Activated T-helper 17 cell treated with anti-CD3 and anti-CD28 coated beads, Interleukin-2, amount 50 U/mL, for 72 hours (primary cell): ENCODE measurements around the gene PROB1. TPM values are rescaled to one million over a fixed set of nuclear protein-coding genes. Genes with fewer than 3 reads are reported as not detected.
A peak's percentile ranks its signal among the peaks of the same experiment; 100 is the strongest.
"Not testable (repeated sequence)": the region's sequence is repeated elsewhere in the genome, so short reads cannot be mapped to it uniquely, and the experiment has no call there.

Experiments used
- ATAC-seq: fragments of 150-1000 bp; cut with Tn5 transposase; replicated peaks from 2 replicates; pipeline ENCODE4 v1.10.0; 2021; ENCODE audit warnings: mild to moderate bottlenecking, moderate library complexity
- H3K27ac Mint-ChIP-seq: one replicate; pipeline ENCODE4 v1.8.0; 2022; ENCODE audit warnings: mixed read lengths
- H3K27me3 Mint-ChIP-seq: one replicate; pipeline ENCODE4 v1.8.0; 2022; ENCODE audit warnings: mixed read lengths
- H3K36me3 Mint-ChIP-seq: one replicate; pipeline ENCODE4 v1.8.0; 2022; ENCODE audit warnings: low read depth, mild to moderate bottlenecking, mixed read lengths
- H3K4me1 Mint-ChIP-seq: one replicate; pipeline ENCODE4 v1.8.0; 2022; ENCODE audit warnings: mixed read lengths
- H3K4me3 Mint-ChIP-seq: one replicate; pipeline ENCODE4 v1.8.0; 2022; ENCODE audit warnings: mild to moderate bottlenecking, mixed read lengths
- H3K9me3 Mint-ChIP-seq: one replicate; pipeline ENCODE4 v1.8.0; 2022; ENCODE audit warnings: mixed read lengths
- total RNA-seq, 2 donors: library from RNA; stranded (reverse); gene quantifications; one replicate each; pipeline ENCODE4 v1.2.3, GENCODE V29; 2022

The PROB1 gene
- total RNA-seq, 2 donors from 2014 or later = 4.7 to 6.4 TPM

- Mint-ChIP-seq H3K27ac (peak overlapping the region; percentile 90), H3K9me3 (no peaks in the 10 kb centered on the region), H3K27me3 (no peaks in the 10 kb centered on the region), H3K36me3 (peaks cover 68% of the 10 kb centered on the region), H3K4me1 (peaks cover 33% of the 10 kb centered on the region), H3K4me3 (peak overlapping the region; percentile 97)
- ATAC-seq = peak; percentile 68
Measured at GRCh38 chr5:139392678-139393496, 2.0 kb downstream of the PROB1 start.

GRCh38 chr5:139392324-139392677 lies 2.6 kb downstream of the PROB1 start:
- H3K4me3 Mint-ChIP-seq = peak overlapping the region; percentile 97
- no peaks in the 10 kb centered on the region for H3K9me3 Mint-ChIP-seq
- H3K27me3 Mint-ChIP-seq = no peaks in the 10 kb centered on the region
- H3K27ac Mint-ChIP-seq = peak overlapping the region; percentile 99
- ATAC-seq = peak; percentile 21
- H3K4me1 Mint-ChIP-seq = peaks cover 33% of the 10 kb centered on the region
- H3K36me3 Mint-ChIP-seq = peaks cover 66% of the 10 kb centered on the region

DNA sequence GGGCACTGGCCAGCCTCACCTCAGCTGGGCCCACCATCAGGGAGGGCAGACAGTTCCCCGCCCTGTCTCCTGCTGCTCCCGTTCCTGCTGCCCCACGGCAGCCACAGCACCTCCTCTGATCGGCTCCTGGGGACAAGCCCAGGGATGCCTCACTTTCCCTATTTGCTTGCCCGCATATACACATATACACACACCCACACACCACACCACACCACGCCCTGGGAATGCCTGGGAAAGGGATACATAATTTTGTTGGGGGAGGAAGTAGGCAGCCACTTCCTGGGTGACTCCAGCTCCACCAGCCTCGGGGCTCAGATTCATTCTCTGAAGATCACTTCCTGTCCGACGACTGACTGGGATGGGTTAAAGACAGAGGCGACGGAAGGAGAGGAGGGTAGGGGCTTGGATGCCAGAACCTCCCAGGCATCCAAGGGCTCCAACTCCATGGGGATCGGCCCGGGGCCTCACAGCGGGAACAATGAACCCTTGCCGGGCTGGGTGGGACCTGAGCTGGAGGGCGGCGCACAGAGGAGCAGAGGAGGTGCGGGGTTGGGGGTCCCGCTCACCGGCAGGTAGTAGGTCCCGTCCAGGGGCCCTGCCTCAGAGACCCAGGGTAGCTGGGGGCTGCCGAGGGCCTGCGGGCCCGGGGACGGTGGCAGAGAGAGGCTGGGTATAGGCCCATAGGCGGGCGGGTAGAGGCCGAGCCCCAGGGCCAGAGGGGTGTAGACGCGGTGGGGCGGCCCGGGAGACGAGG lies 3.2 kb downstream of the PROB1 start:
- Mint-ChIP-seq H3K27ac (peak overlapping the region; percentile 99), H3K36me3 (peaks cover 61% of the 10 kb centered on the region), H3K4me1 (peaks cover 28% of the 10 kb centered on the region), H3K9me3 (no peaks in the 10 kb centered on the region), H3K4me3 (peak overlapping the region; percentile 97), H3K27me3 (no peaks in the 10 kb centered on the region)
- peak; percentile 20 for ATAC-seq

- Mint-ChIP-seq H3K9me3 (no peaks in the 10 kb centered on the region), H3K27me3 (no peaks in the 10 kb centered on the region), H3K36me3 (peaks cover 54% of the 10 kb centered on the region), H3K27ac (peak overlapping the region; percentile 99), H3K4me3 (peak overlapping the region; percentile 97), H3K4me1 (peaks cover 21% of the 10 kb centered on the region)
- no peak for ATAC-seq
Measured at GRCh38 chr5:139390639-139391569, 4.0 kb downstream of the PROB1 start.

DNA sequence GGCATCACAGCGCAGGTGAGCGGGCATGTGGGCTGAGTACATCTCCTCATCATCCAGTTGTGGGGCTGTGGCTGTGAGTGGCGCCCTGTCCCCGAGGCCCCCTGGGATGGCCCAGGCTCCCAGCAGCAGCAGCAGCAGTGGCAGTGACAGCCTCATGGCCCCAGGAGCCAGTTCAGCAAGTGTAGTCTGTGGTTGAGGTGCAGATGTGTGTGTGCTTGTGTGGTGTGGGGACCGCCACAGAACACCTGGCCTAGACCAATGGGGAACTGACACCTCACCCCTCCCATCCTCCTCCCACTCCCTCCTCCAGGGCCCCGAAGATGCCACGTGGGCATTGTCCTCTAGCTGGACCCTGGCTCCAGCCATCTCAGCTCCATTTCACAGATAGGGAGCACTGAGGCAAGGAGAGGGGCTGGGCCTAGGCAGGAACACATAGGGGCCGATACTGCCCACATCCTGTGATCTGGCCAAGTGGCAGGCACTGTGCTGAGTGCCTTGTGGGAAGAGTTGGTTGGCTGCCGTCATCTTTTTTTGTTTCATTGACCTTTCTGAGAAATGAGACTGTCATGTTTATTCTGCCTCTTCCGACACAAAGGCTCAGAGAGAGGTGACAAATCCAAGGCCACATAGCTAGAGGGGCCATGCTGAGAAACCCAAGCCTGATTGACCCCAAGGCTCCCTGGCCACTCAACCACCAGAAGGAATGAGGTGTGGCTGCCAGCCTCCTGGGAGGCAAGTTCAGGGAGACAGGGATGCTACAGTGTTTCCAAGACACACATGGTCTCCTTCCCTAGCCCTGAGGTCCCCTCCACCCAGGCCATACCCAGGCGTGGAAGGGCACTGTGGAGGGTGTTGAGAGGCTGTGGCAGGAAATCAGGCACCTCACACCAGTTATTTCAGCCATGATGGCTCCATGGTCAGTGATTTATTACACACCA lies 4.9 kb downstream of the PROB1 start, which contains the start of gene MZB1:
TSS of gene MZB1 (minus strand) at position 213 of the 938 bp plus-strand sequence. CDS start at position 156, 57 bp downstream.
- Mint-ChIP-seq H3K27me3 (no peaks in the 10 kb centered on the region), H3K4me1 (peaks cover 27% of the 10 kb centered on the region), H3K9me3 (no peaks in the 10 kb centered on the region), H3K36me3 (peaks cover 45% of the 10 kb centered on the region), H3K4me3 (peak within 1 kb of the TSS; percentile 97), H3K27ac (peak within 1 kb of the TSS; percentile 99)
- ATAC-seq = peak; percentile 77

DNA sequence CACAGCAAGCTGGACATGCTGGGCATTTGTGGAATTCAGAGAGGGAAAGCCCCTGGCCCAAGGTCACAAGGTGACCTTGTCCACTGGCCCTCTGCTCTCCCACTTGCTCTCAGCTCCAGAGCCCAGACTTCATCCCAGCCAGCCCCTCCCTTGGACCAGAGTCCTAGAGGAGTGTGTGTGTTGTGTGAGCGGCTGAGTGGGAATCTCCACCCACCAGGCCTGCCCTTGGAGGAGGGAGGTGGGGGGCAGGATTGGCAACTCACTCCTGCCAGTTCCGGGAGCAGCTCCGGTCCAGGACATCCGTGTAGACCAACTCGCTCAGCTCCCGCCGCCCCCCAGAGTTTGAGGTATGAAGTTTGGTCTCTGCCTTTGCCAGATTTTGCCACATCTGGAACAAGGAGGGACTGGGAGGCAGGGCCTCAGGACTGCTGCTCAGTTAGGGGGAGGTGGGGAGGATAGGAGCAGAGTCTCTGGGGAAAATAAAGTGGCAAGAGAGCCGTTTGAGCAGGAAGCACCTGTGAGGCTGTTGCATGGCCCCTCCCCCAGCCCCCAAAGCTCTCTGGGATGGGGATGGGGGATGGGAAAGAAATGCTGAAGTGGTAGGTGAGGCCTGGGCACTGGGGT lies 6.6 kb downstream of the PROB1 start:
- H3K27ac Mint-ChIP-seq = peak overlapping the region; percentile 48
- no peaks in the 10 kb centered on the region for H3K9me3 Mint-ChIP-seq
- no peaks in the 10 kb centered on the region for H3K27me3 Mint-ChIP-seq
- H3K4me3 Mint-ChIP-seq = peak overlapping the region; percentile 43
- peaks cover 35% of the 10 kb centered on the region for H3K36me3 Mint-ChIP-seq
- no peak for ATAC-seq
- H3K4me1 Mint-ChIP-seq = peaks cover 34% of the 10 kb centered on the region

DNA sequence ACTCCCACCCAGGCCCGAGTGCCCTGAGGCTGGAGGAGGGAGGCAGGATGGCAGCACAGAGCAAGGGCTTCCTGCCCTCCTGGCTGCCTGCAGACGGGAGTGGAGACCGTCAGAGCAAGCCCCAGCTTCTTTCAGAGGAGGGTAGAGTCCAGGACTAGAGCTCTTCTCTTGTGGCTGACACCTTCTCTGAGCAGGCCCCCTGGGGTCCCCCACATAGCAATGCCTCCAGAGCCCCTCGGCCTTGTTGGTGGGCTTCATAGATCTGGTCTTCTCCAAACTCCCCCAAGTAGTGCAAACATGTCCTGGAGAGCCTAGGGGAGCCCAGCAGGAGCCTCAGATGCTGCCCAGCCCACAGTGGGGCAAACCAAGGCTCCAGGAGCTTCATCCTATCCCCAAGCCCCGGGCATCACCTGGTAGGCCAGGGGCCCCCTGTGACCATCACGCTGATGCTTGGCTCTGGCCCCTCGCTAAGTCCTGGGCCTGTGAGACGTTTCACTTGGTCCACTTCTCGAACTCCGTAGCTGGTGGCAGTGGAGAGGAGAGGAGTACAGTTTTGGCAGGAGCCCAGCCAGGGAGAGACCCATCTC lies 7.2 kb downstream of the PROB1 start:
- H3K27me3 Mint-ChIP-seq = no peaks in the 10 kb centered on the region
- peaks cover 34% of the 10 kb centered on the region for H3K4me1 Mint-ChIP-seq
- peaks cover 29% of the 10 kb centered on the region for H3K36me3 Mint-ChIP-seq
- no peak for ATAC-seq
- H3K27ac Mint-ChIP-seq = peak overlapping the region; percentile 48
- H3K9me3 Mint-ChIP-seq = no peaks in the 10 kb centered on the region
- peak overlapping the region; percentile 43 for H3K4me3 Mint-ChIP-seq

DNA sequence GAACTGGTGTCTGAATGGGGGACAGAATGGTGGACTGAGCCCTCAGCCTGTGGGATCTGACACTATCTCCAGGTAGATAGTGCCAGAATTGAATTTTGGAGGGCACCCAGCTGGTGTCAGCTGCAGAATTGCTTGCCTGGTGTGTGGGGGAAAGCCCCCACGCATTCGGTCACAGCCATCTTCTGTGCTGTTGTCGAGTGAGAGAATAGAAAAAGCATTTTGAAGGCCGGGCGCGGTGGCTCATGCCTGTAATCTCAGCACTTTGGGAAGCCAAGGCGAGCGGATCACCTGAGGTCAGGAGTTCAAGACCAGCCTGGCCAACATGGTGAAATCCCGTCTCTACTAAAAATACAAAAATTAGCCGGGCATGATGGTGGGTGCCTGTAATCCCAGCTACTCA lies 7.9 kb downstream of the PROB1 start:
- not testable (repeated sequence) for H3K27me3 Mint-ChIP-seq, H3K9me3 Mint-ChIP-seq, ATAC-seq, H3K27ac Mint-ChIP-seq
- H3K4me3 Mint-ChIP-seq = peak overlapping the region; percentile 77
- peaks cover 25% of the 10 kb centered on the region for H3K36me3 Mint-ChIP-seq
- peaks cover 34% of the 10 kb centered on the region for H3K4me1 Mint-ChIP-seq

DNA sequence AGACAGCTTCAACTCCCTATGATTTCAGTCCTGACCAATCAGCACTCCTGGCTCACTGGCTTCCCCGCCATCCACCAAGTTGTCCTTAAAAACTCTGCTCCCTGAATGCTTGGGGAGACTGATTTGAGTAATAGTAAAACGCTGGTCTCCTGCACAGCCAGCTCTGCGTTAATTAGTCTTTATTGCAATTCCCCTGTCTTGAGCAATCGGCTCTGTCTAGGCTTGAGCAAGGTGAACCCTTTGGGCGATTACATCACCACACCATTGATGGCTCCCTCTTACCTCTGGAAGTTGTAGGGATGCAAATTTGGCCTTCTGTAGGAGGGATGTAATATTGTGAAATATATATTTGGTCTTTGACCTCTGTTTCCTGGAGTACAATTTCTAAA lies 8.9 kb downstream of the PROB1 start:
- H3K4me3 Mint-ChIP-seq = peak overlapping the region; percentile 77
- H3K27ac Mint-ChIP-seq = no peak overlapping the region
- no peaks in the 10 kb centered on the region for H3K9me3 Mint-ChIP-seq
- ATAC-seq = no peak
- no peaks in the 10 kb centered on the region for H3K27me3 Mint-ChIP-seq
- H3K36me3 Mint-ChIP-seq = peaks cover 16% of the 10 kb centered on the region
- peaks cover 26% of the 10 kb centered on the region for H3K4me1 Mint-ChIP-seq

- peaks cover 20% of the 10 kb centered on the region for H3K4me1 Mint-ChIP-seq
- H3K4me3 Mint-ChIP-seq = peak overlapping the region; percentile 77
Measured at GRCh38 chr5:139385061-139386049, 9.5 kb downstream of the PROB1 start.

DNA sequence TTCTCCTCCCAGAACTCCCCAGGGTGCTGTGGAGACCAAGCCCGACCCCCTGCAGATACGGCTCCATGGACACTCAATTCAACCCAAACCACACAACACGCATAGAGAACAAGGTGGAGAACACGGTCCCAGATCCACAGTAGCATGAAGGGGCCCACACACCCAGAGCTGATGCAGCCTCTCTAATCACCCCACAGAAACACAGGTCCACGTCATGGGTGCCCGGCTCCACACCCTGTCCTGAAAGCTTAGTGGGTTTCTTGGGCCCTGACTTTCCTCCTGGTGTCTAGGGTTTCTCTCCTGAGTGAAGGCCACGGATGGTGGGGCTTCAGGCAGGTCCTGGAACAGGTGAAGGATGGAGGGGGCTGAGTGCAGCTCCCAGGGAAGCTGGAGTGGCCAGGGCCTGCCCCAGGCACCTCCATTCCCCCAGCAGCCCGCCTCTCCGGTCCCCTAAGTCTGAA lies 10.3 kb downstream of the PROB1 start:
- Mint-ChIP-seq H3K27ac (peak overlapping the region; percentile 90), H3K27me3 (no peaks in the 10 kb centered on the region), H3K36me3 (peaks cover 6% of the 10 kb centered on the region), H3K9me3 (no peaks in the 10 kb centered on the region), H3K4me1 (peaks cover 17% of the 10 kb centered on the region), H3K4me3 (peak overlapping the region; percentile 77)
- ATAC-seq = no peak

More at GRCh38 chr5:139385061-139386049, 9.5 kb downstream of the PROB1 start:
- Mint-ChIP-seq H3K36me3 (peaks cover 13% of the 10 kb centered on the region), H3K27me3 (no peaks in the 10 kb centered on the region), H3K27ac (peak overlapping the region; percentile 90), H3K9me3 (no peaks in the 10 kb centered on the region)
- no peak for ATAC-seq
